Bronchial smooth muscle cell (primary cell): ENCODE data around the gene CBX3. TPM values are rescaled to one million over a fixed set of nuclear protein-coding genes. Genes with fewer than 3 reads are reported as not detected.

Experiments used
- total RNA-seq: library from RNA; depleted of rRNA; stranded (reverse); fragments of >200 nt; gene quantifications from 2 replicates; pipeline ENCODE4 v1.2.1, GENCODE V29; 2014

The CBX3 gene
- total RNA-seq: 49.8 and 102 TPM in 2 replicates

GRCh38 chr7:26201247-26202018, at the start of gene CBX3:
Gene CBX3, plus strand, starts transcription at chr7:26201745. Its CDS starts 1,254 bp downstream, at chr7:26202999.

GRCh38 chr7:26151953-26152781, 49.4 kb upstream of the CBX3 start, which contains the start of gene NFE2L3:
Gene NFE2L3, plus strand, starts transcription at chr7:26152198. Its CDS starts 301 bp downstream, at chr7:26152499.

GRCh38 chr7:26200444-26201246, 900 bp upstream of the CBX3 start, which contains the start of gene HNRNPA2B1:
Gene HNRNPA2B1, minus strand, starts transcription at chr7:26200746. Its CDS starts 169 bp downstream, at chr7:26200577.

Other genes starting within 250 kb of the CBX3 start
- 0.63 and 1.9 TPM in 2 replicates for gene NFE2L3, start 49.5 kb upstream of the CBX3 start, total RNA-seq
- gene HNRNPA2B1, start 999 bp upstream of the CBX3 start, total RNA-seq: 43.9 and 80.4 TPM in 2 replicates
- gene SNX10, start 90.1 kb downstream of the CBX3 start, total RNA-seq: 0.09 TPM in 1 of 2 replicates, not detected in the other